GM12873 (cell line): ENCODE measurements around the gene CD93.

Experiments
- CTCF ChIP-seq: IDR thresholded peaks from 2 replicates; pipeline ENCODE4 v1.5.1; 2012; ENCODE audit warnings: low read depth, mild to moderate bottlenecking, moderate library complexity, low read length, control low read depth; ENCODE audit not compliant: insufficient read depth; ENCODE audit errors: missing control alignments

The CD93 gene

GRCh38 chr20:23083553-23084220 lies 2.4 kb downstream of the CD93 start:
- TF ChIP-seq CTCF = no peak

GRCh38 chr20:23082846-23083552 lies 3.1 kb downstream of the CD93 start:
- no peak for TF ChIP-seq CTCF

GRCh38 chr20:23081263-23081819 lies 4.8 kb downstream of the CD93 start:
- no peak for TF ChIP-seq CTCF

- no peak for TF ChIP-seq CTCF
Measured at GRCh38 chr20:23080521-23080920, 5.6 kb downstream of the CD93 start.

GRCh38 chr20:23079926-23080325 lies 6.2 kb downstream of the CD93 start:
- TF ChIP-seq CTCF = no peak

- peak; percentile 46 for TF ChIP-seq CTCF
Measured at GRCh38 chr20:23079016-23079351, 7.1 kb downstream of the CD93 start.

- no peak for TF ChIP-seq CTCF
Measured at GRCh38 chr20:23078351-23079015, 7.6 kb downstream of the CD93 start.
